Neutrophil (primary cell): ENCODE measurements around the gene ULK1.

Source experiments
- H3K27ac ChIP-seq: fragments of 200-600 bp; sonication (generic); 2 replicates; pipeline ENCODE4 v1.5.1; 2016; ENCODE audit warnings: mild to moderate bottlenecking, moderate library complexity
- H3K27me3 ChIP-seq: fragments of 200-600 bp; sonication (generic); 2 replicates; pipeline ENCODE4 v1.6.0; 2016; ENCODE audit warnings: mild to moderate bottlenecking
- H3K36me3 ChIP-seq: fragments of 200-600 bp; sonication (generic); 2 replicates; pipeline ENCODE4 v1.5.1; 2017
- H3K4me1 ChIP-seq, 2 experiments: fragments of 200-600 bp in 1 of 2; sonication (generic) in 1 of 2; 1 replicate in 1 of 2; 2 replicates in 1 of 2; pipeline versions ENCODE4 v1.5.1 to v1.6.1; 2013 to 2016; ENCODE audit warnings: low read depth in 1 of 2, low read length in 1 of 2, mild to moderate bottlenecking in 1 of 2, moderate library complexity in 1 of 2; ENCODE audit not compliant: control insufficient read depth in 1 of 2, insufficient read depth in 1 of 2
- H3K4me3 ChIP-seq, 2 experiments: fragments of 200-600 bp in 1 of 2; sonication (generic) in 1 of 2; 1 replicate in 1 of 2; 2 replicates in 1 of 2; pipeline ENCODE4 v1.5.1; 2013 to 2016; ENCODE audit warnings: low read depth in 1 of 2, low read length in 1 of 2, mild to moderate bottlenecking in 1 of 2, moderate library complexity in 1 of 2
- H3K9me3 ChIP-seq: fragments of 200-600 bp; sonication (generic); 2 replicates; pipeline ENCODE4 v1.5.1; 2016
- TF ChIP-seq, protein P1 (sequence below): fragments of 200-600 bp; sonication (generic); IDR thresholded peaks from 2 replicates; pipeline ENCODE4 v1.5.1; 2016; ENCODE audit warnings: antibody characterized with exemption

ULK1 gene

GRCh38 chr12:131938082-131938481, 43.7 kb downstream of the ULK1 start:
- TF ChIP-seq, protein P1, sequence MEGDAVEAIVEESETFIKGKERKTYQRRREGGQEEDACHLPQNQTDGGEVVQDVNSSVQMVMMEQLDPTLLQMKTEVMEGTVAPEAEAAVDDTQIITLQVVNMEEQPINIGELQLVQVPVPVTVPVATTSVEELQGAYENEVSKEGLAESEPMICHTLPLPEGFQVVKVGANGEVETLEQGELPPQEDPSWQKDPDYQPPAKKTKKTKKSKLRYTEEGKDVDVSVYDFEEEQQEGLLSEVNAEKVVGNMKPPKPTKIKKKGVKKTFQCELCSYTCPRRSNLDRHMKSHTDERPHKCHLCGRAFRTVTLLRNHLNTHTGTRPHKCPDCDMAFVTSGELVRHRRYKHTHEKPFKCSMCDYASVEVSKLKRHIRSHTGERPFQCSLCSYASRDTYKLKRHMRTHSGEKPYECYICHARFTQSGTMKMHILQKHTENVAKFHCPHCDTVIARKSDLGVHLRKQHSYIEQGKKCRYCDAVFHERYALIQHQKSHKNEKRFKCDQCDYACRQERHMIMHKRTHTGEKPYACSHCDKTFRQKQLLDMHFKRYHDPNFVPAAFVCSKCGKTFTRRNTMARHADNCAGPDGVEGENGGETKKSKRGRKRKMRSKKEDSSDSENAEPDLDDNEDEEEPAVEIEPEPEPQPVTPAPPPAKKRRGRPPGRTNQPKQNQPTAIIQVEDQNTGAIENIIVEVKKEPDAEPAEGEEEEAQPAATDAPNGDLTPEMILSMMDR = no peak
- Histone ChIP-seq H3K4me3 (no peak overlapping the region), H3K4me1 (no peaks in the 10 kb centered on the region), H3K27ac (no peak overlapping the region), H3K27me3 (no peaks in the 10 kb centered on the region), H3K36me3 (peaks cover 30% of the 10 kb centered on the region), H3K9me3 (no peaks in the 10 kb centered on the region)

GRCh38 chr12:131939007-131939406, 44.6 kb downstream of the ULK1 start:
- Histone ChIP-seq H3K9me3 (no peaks in the 10 kb centered on the region), H3K27me3 (no peaks in the 10 kb centered on the region), H3K27ac (no peak overlapping the region), H3K36me3 (peaks cover 26% of the 10 kb centered on the region), H3K4me3 (no peak overlapping the region), H3K4me1 (no peaks in the 10 kb centered on the region)
- TF ChIP-seq, protein P1 = no peak

DNA sequence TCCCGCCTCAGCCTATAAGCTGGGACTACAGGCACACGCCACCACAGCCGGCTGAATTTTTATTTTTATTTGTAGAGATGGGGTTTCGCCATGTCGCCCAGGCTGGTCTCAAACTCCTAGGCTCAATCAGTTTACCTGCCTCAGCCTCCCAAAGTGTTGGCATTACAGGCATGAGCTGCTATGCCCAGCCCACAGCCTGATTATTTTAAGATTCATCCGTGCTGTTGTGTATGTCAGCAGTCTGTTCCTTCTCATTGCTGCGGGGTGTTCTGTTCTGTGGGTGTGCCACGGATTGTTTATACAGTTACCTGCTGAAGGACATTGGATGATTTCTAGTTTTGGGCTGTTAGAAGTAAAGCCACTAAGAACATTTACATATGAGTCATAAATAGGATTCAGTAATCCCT, 45.7 kb downstream of the ULK1 start:
- Histone ChIP-seq H3K4me1 (no peaks in the 10 kb centered on the region), H3K27me3 (no peaks in the 10 kb centered on the region), H3K27ac (no peak overlapping the region), H3K36me3 (peaks cover 19% of the 10 kb centered on the region), H3K4me3 (no peak overlapping the region), H3K9me3 (no peaks in the 10 kb centered on the region)
- TF ChIP-seq, protein P1 = no peak

DNA sequence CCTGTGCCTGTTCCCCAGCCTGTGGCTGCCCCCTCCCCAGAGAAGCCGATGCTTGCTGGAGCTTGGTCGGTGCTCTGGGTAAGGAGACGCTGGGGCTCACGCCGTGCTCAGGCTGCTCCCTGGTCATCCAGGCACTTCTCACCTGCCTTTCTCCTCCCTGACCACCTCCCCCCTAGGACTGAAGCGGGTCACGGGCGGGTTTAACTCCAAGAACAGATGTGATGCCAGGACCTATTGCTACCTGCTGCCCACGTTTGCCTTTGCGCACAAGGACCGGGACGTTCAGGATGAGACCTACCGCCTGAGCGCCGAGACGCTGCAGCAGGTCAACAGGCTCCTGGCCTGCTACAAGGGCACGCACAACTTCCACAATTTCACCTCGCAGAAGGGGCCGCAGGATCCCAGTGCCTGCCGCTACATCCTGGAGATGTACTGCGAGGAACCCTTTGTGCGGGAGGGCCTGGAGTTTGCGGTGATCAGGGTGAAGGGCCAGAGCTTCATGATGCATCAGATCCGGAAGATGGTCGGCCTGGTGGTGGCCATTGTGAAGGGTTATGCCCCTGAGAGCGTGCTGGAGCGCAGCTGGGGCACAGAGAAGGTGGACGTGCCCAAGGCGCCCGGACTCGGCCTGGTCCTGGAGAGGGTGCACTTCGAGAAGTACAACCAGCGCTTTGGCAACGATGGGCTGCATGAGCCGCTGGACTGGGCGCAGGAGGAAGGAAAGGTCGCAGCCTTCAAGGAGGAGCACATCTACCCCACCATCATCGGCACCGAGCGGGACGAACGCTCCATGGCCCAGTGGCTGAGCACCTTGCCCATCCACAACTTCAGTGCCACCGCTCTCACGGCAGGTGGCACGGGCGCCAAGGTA, 46.9 kb downstream of the ULK1 start:
- TF ChIP-seq, protein P1 = no peak
- Histone ChIP-seq H3K36me3 (peaks cover 19% of the 10 kb centered on the region), H3K4me3 (no peak overlapping the region)

DNA sequence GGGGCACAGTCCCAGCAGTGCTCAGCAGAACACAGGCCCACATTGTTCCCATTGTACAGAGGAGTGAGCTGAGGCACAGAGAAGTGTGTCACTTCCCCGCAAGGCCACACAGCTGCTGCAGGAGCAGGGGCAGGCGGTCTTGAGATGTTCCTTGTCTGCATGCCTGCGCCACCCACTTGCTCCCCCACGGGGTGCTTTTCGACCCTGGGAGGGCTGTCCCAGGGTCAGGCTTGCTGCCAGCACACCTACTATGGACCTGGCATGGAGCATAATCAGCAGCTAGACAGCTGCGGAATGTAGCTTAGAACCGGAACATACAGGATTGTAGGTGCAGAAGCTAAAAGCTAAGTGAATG, 47.5 kb downstream of the ULK1 start:
- peaks cover 19% of the 10 kb centered on the region for H3K36me3 ChIP-seq
- H3K27me3 ChIP-seq = no peaks in the 10 kb centered on the region
- H3K4me3 ChIP-seq = no peak overlapping the region
- no peaks in the 10 kb centered on the region for H3K9me3 ChIP-seq
- H3K27ac ChIP-seq = no peak overlapping the region
- H3K4me1 ChIP-seq = no peaks in the 10 kb centered on the region
- TF ChIP-seq, protein P1 = no peak

More for the DNA sequence above, 46.9 kb downstream of the ULK1 start:
- Histone ChIP-seq H3K9me3 (no peaks in the 10 kb centered on the region), H3K27me3 (no peaks in the 10 kb centered on the region), H3K27ac (no peak overlapping the region), H3K4me1 (no peaks in the 10 kb centered on the region)
